Pancreas (tissue), 10 donors: ENCODE results near the gene ZBTB22. TPM values are rescaled to one million over a fixed set of nuclear protein-coding genes. Genes with fewer than 3 reads are reported as not detected.

ENCODE experiments used
- ATAC-seq, 4 donors: fragments of 200-7000 bp; cut with Tn5 transposase; one replicate each; pipeline versions ENCODE4 v1.8.0 to v1.9.1; 2020; ENCODE audit warnings: mild to moderate bottlenecking in 4 of 4, moderate library complexity in 4 of 4
- DNase-seq, 6 donors: peaks; one replicate each; pipeline ENCODE4 v3.0.0-alpha.2; 2020
- FAIRE-seq: peaks from 2 replicates; lab custom pipeline; 2012; peaks lifted over from hg19 to GRCh38; lab: Jason Lieb, UNC
- H3K27ac ChIP-seq, 4 donors: fragments of 200-600 bp; sonication (generic); 1 replicate in 3 of 4; 2 replicates in 1 of 4; pipeline versions ENCODE4 v1.5.0 to v1.8.0; 2020
- H3K27me3 ChIP-seq, 4 donors: fragments of 200-600 bp; one replicate each; pipeline ENCODE4 v1.8.0; 2021
- H3K36me3 ChIP-seq, 3 donors: fragments of 200-600 bp; sonication (generic) in 1 of 3; one replicate each; pipeline versions ENCODE4 v1.5.0 to v1.8.0; 2020 to 2021
- H3K4me1 ChIP-seq, 3 donors: fragments of 200-600 bp; one replicate each; pipeline ENCODE4 v1.8.0; 2021
- H3K4me3 ChIP-seq, 4 donors: fragments of 200-600 bp; sonication (generic) in 2 of 4; one replicate each; pipeline versions ENCODE4 v1.5.0 to v1.8.0; 2020 to 2021
- H3K9me3 ChIP-seq, 4 donors: fragments of 200-600 bp; one replicate each; pipeline ENCODE4 v1.8.0; 2021
- CTCF ChIP-seq, 4 donors: fragments of 200-600 bp; sonication (generic) in 3 of 4; IDR thresholded peaks; one replicate each; pipeline versions ENCODE4 v1.5.0 to v1.8.0; 2021; ENCODE audit warnings: antibody characterized with exemption in 4 of 4
- WGBS, 2 donors: extraction: QIAGEN DNeasy Blood & Tissue Kit; methylation state at CpG; one replicate each; pipeline ENCODE4 v1.1.7; 2013; 5-methylcytosine and 5-hydroxymethylcytosine counted together
- intact Hi-C, 3 donors: fragments of 100-400 bp; cut with DNase I; formaldehyde crosslinking; loops; one replicate each; pipeline versions ENCODE4 v1.11.1 to v1.14.2; 2022
- polyA plus RNA-seq, 2 donors: library from polyadenylated mRNA; stranded (reverse); fragments of 200-250 nt; gene quantifications; one replicate each; pipeline ENCODE4 v1.2.3, GENCODE V29; 2013
- total RNA-seq, 6 donors: library from RNA; stranded (reverse); fragmentation: NEBNext Ultra II Directional in 4 of 6; extraction: Animal tissue kit (Norgen Biotek cat#: 25700) in 4 of 6; gene quantifications; one replicate each; pipeline versions ENCODE4 v1.2.1 to v1.2.4, GENCODE V29; 2021 to 2023
- donor health status: healthy with polysubstance abuse.
- donor health status: DM: no; HTN: no; CAD: no; lungs with moderate emphysema.
- donor health status: DM: no; HTN: no; CAD: no.
- donor health status: control.
- donor health status: control.
- donor health status: Bipolar disorder and iron deficiency.
- donor health status: DM: yes; HTN: yes; CAD: no.
- donor health status: DM: no; HTN: no; CAD: no.
- donor health status: DM: no; HTN: no; CAD: no.
- donor health status: DM: yes; HTN: yes; CAD: no.

ZBTB22 gene
- total and polyA plus RNA-seq, 8 donors: 6.7 to 14.3 (median 10.1) TPM

GRCh38 chr6:33299237-33299944 is 18.2 kb downstream of the ZBTB22 start:
- 0 to 1% methylated on average over 54 of the region's 54 CpGs for WGBS, 2 donors
- FAIRE-seq (no peak), DNase-seq (peak; percentile 88 to 95 (median 90)), ATAC-seq (peak; percentile 80 to 86 (median 82))
- Histone ChIP-seq H3K9me3 (no peaks in the 10 kb centered on the region), H3K27me3 (no peaks in the 10 kb centered on the region), H3K36me3 (peaks cover 0 to 8% (median 0%) of the 10 kb centered on the region in 3 donors), H3K4me3 (peak overlapping the region; percentile 68 to 93 (median 88)), H3K27ac (peak overlapping the region; percentile 89 to 94 (median 92)), H3K4me1 (peaks cover 0 to 11% (median 5%) of the 10 kb centered on the region in 3 donors)
- peak; percentile 23 to 72 (median 58) for TF ChIP-seq CTCF (IDR thresholded peaks at IDR 0.05)
- intact Hi-C loops: no loop called here

GRCh38 chr6:33298773-33299236 is 18.7 kb downstream of the ZBTB22 start, which contains the start of gene RGL2:
Gene RGL2 (minus strand): TSS chr6:33298942. CDS start chr6:33298610, 332 bp downstream.
- H3K36me3 ChIP-seq: peaks cover 0 to 2% (median 0%) of the 10 kb centered on the region in 3 donors
- peak within 1 kb of the TSS; percentile 89 to 94 (median 92) for H3K27ac ChIP-seq
- intact Hi-C loops: no loop called here
- no peaks in the 10 kb centered on the region for H3K27me3 ChIP-seq
- ATAC-seq (peak; percentile 72 to 80 (median 75)), FAIRE-seq (no peak), DNase-seq (peak; percentile 72 to 92 (median 86))
- peak within 1 kb of the TSS; percentile 68 to 93 (median 88) for H3K4me3 ChIP-seq
- H3K4me1 ChIP-seq: peaks cover 0 to 11% (median 5%) of the 10 kb centered on the region in 3 donors
- TF ChIP-seq CTCF (IDR thresholded peaks at IDR 0.05): no peak
- 0 to 1% methylated on average over 24 to 34 of the region's 34 CpGs for WGBS, 2 donors
- no peaks in the 10 kb centered on the region for H3K9me3 ChIP-seq

GRCh38 chr6:33297956-33298772 is 19.4 kb downstream of the ZBTB22 start:
- intact Hi-C loops: no loop called here
- WGBS, 2 donors: 0 to 1% methylated on average over 39 to 42 of the region's 42 CpGs
- no peak for TF ChIP-seq CTCF (IDR thresholded peaks at IDR 0.05)
- Histone ChIP-seq H3K4me3 (peak overlapping the region; percentile 68 to 93 (median 88)), H3K27me3 (no peaks in the 10 kb centered on the region), H3K9me3 (no peaks in the 10 kb centered on the region), H3K27ac (peak overlapping the region; percentile 89 to 94 (median 92)), H3K36me3 (no peaks in the 10 kb centered on the region), H3K4me1 (peaks cover 0 to 11% (median 5%) of the 10 kb centered on the region in 3 donors)
- ATAC-seq (peak; percentile 28 to 50 (median 36)), FAIRE-seq (no peak), DNase-seq (peak; percentile 60 to 82 (median 68))

- 2 to 6% methylated on average over 16 of the region's 16 CpGs for WGBS, 2 donors
- Histone ChIP-seq H3K27me3 (no peaks in the 10 kb centered on the region), H3K27ac (peak overlapping the region; percentile 89 to 94 (median 92)), H3K9me3 (no peaks in the 10 kb centered on the region), H3K4me1 (peaks cover 0 to 11% (median 5%) of the 10 kb centered on the region in 3 donors), H3K36me3 (peaks cover 0 to 1% (median 0%) of the 10 kb centered on the region in 3 donors), H3K4me3 (peak overlapping the region; percentile 68 to 93 (median 88))
- intact Hi-C loops: no loop called here
- ATAC-seq (peak; percentile 22 to 49 (median 38)), DNase-seq (peak; percentile 65 to 77 (median 74)), FAIRE-seq (no peak)
- TF ChIP-seq CTCF (IDR thresholded peaks at IDR 0.05): no peak
Measured at GRCh38 chr6:33297406-33297955, 20.1 kb downstream of the ZBTB22 start.
